ENCODE results near the gene QSOX1.

Gene QSOX1

GRCh38 chr1:180182643-180183311 lies 28.1 kb downstream of the QSOX1 start:
- H3K36me3 ChIP-seq (ENCODE audit: control insufficient read depth, insufficient read depth, low read length): peaks cover 45% of the 10 kb centered on the region

DNA sequence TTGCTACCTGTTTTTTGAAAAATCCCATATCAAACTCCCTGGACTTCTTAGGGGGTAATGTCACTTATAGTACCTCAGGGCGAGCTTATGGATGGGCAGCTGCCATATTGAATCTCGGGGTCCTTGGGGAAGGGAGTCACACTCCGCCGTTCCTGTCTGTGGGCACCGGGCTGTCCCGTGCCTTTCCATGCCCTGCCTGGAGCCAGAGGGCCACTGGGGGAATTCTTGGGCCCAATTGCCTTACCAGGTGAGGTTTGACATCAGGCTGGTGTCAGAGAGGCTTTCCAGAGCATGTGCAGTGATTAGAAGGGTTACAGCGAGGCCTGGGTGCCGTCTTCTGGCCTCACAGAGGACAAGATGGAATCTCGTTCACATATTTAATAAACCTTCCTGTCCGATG lies 28.8 kb downstream of the QSOX1 start:
- Histone ChIP-seq H3K27ac (ENCODE audit: low read depth, low read length) (no peak overlapping the region), H3K4me3 (ENCODE audit: low read depth, low read length) (no peak overlapping the region), H3K27me3 (ENCODE audit: control insufficient read depth, insufficient read depth, low read length) (no peaks in the 10 kb centered on the region), H3K4me1 (ENCODE audit: control insufficient read depth, insufficient read depth, low read length) (no peaks in the 10 kb centered on the region), H3K36me3 (ENCODE audit: control insufficient read depth, insufficient read depth, low read length) (peaks cover 45% of the 10 kb centered on the region), H3K9me3 (ENCODE audit: control insufficient read depth, insufficient read depth, low read depth, low read length) (no peaks in the 10 kb centered on the region), H3K9ac (ENCODE audit: low read length) (no peak overlapping the region)

More at GRCh38 chr1:180182643-180183311, 28.1 kb downstream of the QSOX1 start:
- Histone ChIP-seq H3K9ac (ENCODE audit: low read length) (no peak overlapping the region), H3K4me3 (ENCODE audit: low read depth, low read length) (no peak overlapping the region), H3K27me3 (ENCODE audit: control insufficient read depth, insufficient read depth, low read length) (no peaks in the 10 kb centered on the region), H3K4me1 (ENCODE audit: control insufficient read depth, insufficient read depth, low read length) (no peaks in the 10 kb centered on the region), H3K9me3 (ENCODE audit: control insufficient read depth, insufficient read depth, low read depth, low read length) (no peaks in the 10 kb centered on the region), H3K27ac (ENCODE audit: low read depth, low read length) (no peak overlapping the region)

- no peaks in the 10 kb centered on the region for H3K4me1 ChIP-seq (ENCODE audit: control insufficient read depth, insufficient read depth, low read length)
- peaks cover 48% of the 10 kb centered on the region for H3K36me3 ChIP-seq (ENCODE audit: control insufficient read depth, insufficient read depth, low read length)
- H3K9ac ChIP-seq (ENCODE audit: low read length): no peak overlapping the region
- no peak overlapping the region for H3K27ac ChIP-seq (ENCODE audit: low read depth, low read length)
- H3K9me3 ChIP-seq (ENCODE audit: control insufficient read depth, insufficient read depth, low read depth, low read length): no peaks in the 10 kb centered on the region
- no peak overlapping the region for H3K4me3 ChIP-seq (ENCODE audit: low read depth, low read length)
- no peaks in the 10 kb centered on the region for H3K27me3 ChIP-seq (ENCODE audit: control insufficient read depth, insufficient read depth, low read length)
Observed at GRCh38 chr1:180184041-180184440, 29.4 kb downstream of the QSOX1 start.

DNA sequence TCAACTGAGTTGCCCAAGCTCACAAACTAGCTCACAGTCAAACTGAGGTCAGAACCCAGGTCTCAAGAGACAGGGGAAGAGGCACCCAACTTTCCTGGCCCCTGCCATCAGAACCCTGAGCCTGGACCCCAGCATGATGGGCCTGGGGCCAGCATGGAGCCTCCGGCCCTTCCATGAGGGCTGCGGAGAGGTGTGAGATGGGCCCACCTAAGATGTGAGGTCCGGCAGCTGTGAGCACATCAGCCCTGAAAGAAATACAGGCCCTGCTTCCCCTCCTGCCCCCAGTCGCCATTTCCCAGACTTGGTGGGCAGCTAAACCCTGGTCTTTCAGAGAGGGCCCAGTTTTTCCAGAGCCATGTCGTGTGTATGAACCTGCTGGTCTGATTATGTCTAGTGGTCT lies 30.6 kb downstream of the QSOX1 start:
- Histone ChIP-seq H3K9me3 (ENCODE audit: control insufficient read depth, insufficient read depth, low read depth, low read length) (no peaks in the 10 kb centered on the region), H3K4me1 (ENCODE audit: control insufficient read depth, insufficient read depth, low read length) (no peaks in the 10 kb centered on the region), H3K36me3 (ENCODE audit: control insufficient read depth, insufficient read depth, low read length) (peaks cover 54% of the 10 kb centered on the region), H3K4me3 (ENCODE audit: low read depth, low read length) (no peak overlapping the region), H3K27me3 (ENCODE audit: control insufficient read depth, insufficient read depth, low read length) (no peaks in the 10 kb centered on the region), H3K9ac (ENCODE audit: low read length) (no peak overlapping the region), H3K27ac (ENCODE audit: low read depth, low read length) (no peak overlapping the region)

GRCh38 chr1:180185971-180186645 lies 31.4 kb downstream of the QSOX1 start:
- Histone ChIP-seq H3K4me3 (ENCODE audit: low read depth, low read length) (no peak overlapping the region), H3K36me3 (ENCODE audit: control insufficient read depth, insufficient read depth, low read length) (peaks cover 62% of the 10 kb centered on the region), H3K9me3 (ENCODE audit: control insufficient read depth, insufficient read depth, low read depth, low read length) (no peaks in the 10 kb centered on the region), H3K27ac (ENCODE audit: low read depth, low read length) (no peak overlapping the region), H3K27me3 (ENCODE audit: control insufficient read depth, insufficient read depth, low read length) (no peaks in the 10 kb centered on the region), H3K4me1 (ENCODE audit: control insufficient read depth, insufficient read depth, low read length) (no peaks in the 10 kb centered on the region), H3K9ac (ENCODE audit: low read length) (no peak overlapping the region)

GRCh38 chr1:180186831-180187230 lies 32.2 kb downstream of the QSOX1 start:
- peaks cover 67% of the 10 kb centered on the region for H3K36me3 ChIP-seq (ENCODE audit: control insufficient read depth, insufficient read depth, low read length)
- H3K9ac ChIP-seq (ENCODE audit: low read length): no peak overlapping the region
- no peaks in the 10 kb centered on the region for H3K9me3 ChIP-seq (ENCODE audit: control insufficient read depth, insufficient read depth, low read depth, low read length)
- H3K4me3 ChIP-seq (ENCODE audit: low read depth, low read length): no peak overlapping the region
- no peaks in the 10 kb centered on the region for H3K4me1 ChIP-seq (ENCODE audit: control insufficient read depth, insufficient read depth, low read length)
- no peaks in the 10 kb centered on the region for H3K27me3 ChIP-seq (ENCODE audit: control insufficient read depth, insufficient read depth, low read length)
- no peak overlapping the region for H3K27ac ChIP-seq (ENCODE audit: low read depth, low read length)

GRCh38 chr1:180187626-180188025 lies 33.0 kb downstream of the QSOX1 start:
- Histone ChIP-seq H3K36me3 (ENCODE audit: control insufficient read depth, insufficient read depth, low read length) (peaks cover 67% of the 10 kb centered on the region), H3K4me3 (ENCODE audit: low read depth, low read length) (no peak overlapping the region), H3K4me1 (ENCODE audit: control insufficient read depth, insufficient read depth, low read length) (no peaks in the 10 kb centered on the region), H3K9ac (ENCODE audit: low read length) (no peak overlapping the region), H3K27me3 (ENCODE audit: control insufficient read depth, insufficient read depth, low read length) (no peaks in the 10 kb centered on the region), H3K9me3 (ENCODE audit: control insufficient read depth, insufficient read depth, low read depth, low read length) (no peaks in the 10 kb centered on the region), H3K27ac (ENCODE audit: low read depth, low read length) (no peak overlapping the region)

GRCh38 chr1:180188091-180188506 lies 33.4 kb downstream of the QSOX1 start:
- no peak overlapping the region for H3K9ac ChIP-seq (ENCODE audit: low read length)
- no peaks in the 10 kb centered on the region for H3K9me3 ChIP-seq (ENCODE audit: control insufficient read depth, insufficient read depth, low read depth, low read length)
- no peak overlapping the region for H3K27ac ChIP-seq (ENCODE audit: low read depth, low read length)
- H3K36me3 ChIP-seq (ENCODE audit: control insufficient read depth, insufficient read depth, low read length): peaks cover 68% of the 10 kb centered on the region
- H3K4me1 ChIP-seq (ENCODE audit: control insufficient read depth, insufficient read depth, low read length): no peaks in the 10 kb centered on the region
- no peak overlapping the region for H3K4me3 ChIP-seq (ENCODE audit: low read depth, low read length)
- no peaks in the 10 kb centered on the region for H3K27me3 ChIP-seq (ENCODE audit: control insufficient read depth, insufficient read depth, low read length)

DNA sequence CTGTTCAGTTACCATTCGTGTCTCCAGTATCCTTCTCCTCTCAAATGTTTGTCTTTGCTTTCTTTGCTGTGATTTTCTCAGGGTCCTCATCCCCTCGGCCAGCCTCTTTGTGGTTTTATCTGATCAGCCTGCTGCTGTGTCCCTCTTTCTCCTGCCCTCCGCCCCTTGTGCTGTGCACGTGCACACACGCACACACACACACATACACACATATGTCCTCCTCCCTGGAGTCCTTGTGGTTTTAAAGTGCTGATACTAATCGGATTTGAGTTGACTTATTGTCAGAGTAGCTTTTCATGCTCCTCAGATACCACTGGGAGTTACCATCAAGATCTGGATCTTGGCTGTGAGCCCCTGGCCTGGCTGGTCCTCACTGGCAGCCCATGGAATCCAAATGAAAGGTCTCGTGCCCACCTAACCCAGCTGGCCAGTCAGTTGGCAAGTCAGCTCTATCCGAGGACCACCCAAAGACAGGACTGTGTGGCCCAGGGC lies 34.1 kb downstream of the QSOX1 start:
- H3K9ac ChIP-seq (ENCODE audit: low read length): no peak overlapping the region
- peaks cover 65% of the 10 kb centered on the region for H3K36me3 ChIP-seq (ENCODE audit: control insufficient read depth, insufficient read depth, low read length)
- no peak overlapping the region for H3K27ac ChIP-seq (ENCODE audit: low read depth, low read length)
- H3K4me3 ChIP-seq (ENCODE audit: low read depth, low read length): no peak overlapping the region
- no peaks in the 10 kb centered on the region for H3K9me3 ChIP-seq (ENCODE audit: control insufficient read depth, insufficient read depth, low read depth, low read length)
- no peaks in the 10 kb centered on the region for H3K27me3 ChIP-seq (ENCODE audit: control insufficient read depth, insufficient read depth, low read length)
- no peaks in the 10 kb centered on the region for H3K4me1 ChIP-seq (ENCODE audit: control insufficient read depth, insufficient read depth, low read length)

GRCh38 chr1:180190091-180190490 lies 35.4 kb downstream of the QSOX1 start:
- H3K4me3 ChIP-seq (ENCODE audit: low read depth, low read length): no peak overlapping the region
- H3K36me3 ChIP-seq (ENCODE audit: control insufficient read depth, insufficient read depth, low read length): peaks cover 56% of the 10 kb centered on the region
- no peak overlapping the region for H3K27ac ChIP-seq (ENCODE audit: low read depth, low read length)
- peaks cover 6% of the 10 kb centered on the region; the same call in 1 of the 2 replicates for H3K4me1 ChIP-seq (ENCODE audit: control insufficient read depth, insufficient read depth, low read length)
- H3K9me3 ChIP-seq (ENCODE audit: control insufficient read depth, insufficient read depth, low read depth, low read length): no peaks in the 10 kb centered on the region
- H3K27me3 ChIP-seq (ENCODE audit: control insufficient read depth, insufficient read depth, low read length): no peaks in the 10 kb centered on the region
- no peak overlapping the region for H3K9ac ChIP-seq (ENCODE audit: low read length)

DNA sequence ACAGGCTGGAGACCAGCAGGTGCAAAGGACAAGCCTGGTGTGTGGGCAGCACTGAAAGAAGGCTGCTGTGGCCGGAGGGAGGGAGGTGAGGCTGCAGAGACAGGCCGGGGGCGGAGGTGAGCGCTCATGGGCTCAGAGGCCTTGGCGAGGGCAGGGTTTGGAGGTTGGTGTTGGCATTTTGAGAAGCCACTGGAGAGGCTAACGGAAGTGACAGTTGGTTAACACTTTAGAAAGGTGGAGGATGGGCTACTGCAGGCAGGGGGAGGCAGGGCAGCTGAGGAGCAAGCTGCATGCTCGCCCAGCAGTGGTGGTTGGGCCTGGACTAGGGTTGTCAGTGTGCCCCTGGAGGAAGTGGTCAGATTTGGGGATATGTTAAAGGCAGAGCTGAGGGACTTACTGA lies 37.5 kb downstream of the QSOX1 start:
- Histone ChIP-seq H3K36me3 (ENCODE audit: control insufficient read depth, insufficient read depth, low read length) (peaks cover 51% of the 10 kb centered on the region), H3K9me3 (ENCODE audit: control insufficient read depth, insufficient read depth, low read depth, low read length) (no peaks in the 10 kb centered on the region), H3K4me3 (ENCODE audit: low read depth, low read length) (no peak overlapping the region), H3K4me1 (ENCODE audit: control insufficient read depth, insufficient read depth, low read length) (peaks cover 6% of the 10 kb centered on the region; the same call in 1 of the 2 replicates), H3K27me3 (ENCODE audit: control insufficient read depth, insufficient read depth, low read length) (no peaks in the 10 kb centered on the region), H3K27ac (ENCODE audit: low read depth, low read length) (no peak overlapping the region), H3K9ac (ENCODE audit: low read length) (no peak overlapping the region)

All from HUES6 (cell line).